A549 (cell line): ENCODE data around the gene PRIMA1.

Experiments
- CEBPB ChIP-seq, 2 experiments: fragments of >200 bp in 1 of 2; sonication (Bioruptor Twin) in 1 of 2; formaldehyde crosslinking in 1 of 2; IDR thresholded peaks; 2 replicates each; pipeline ENCODE4 v1.6.1; 2012 to 2016
- CTCF ChIP-seq: fragments of >200 bp; sonication (Bioruptor Twin); formaldehyde crosslinking; IDR thresholded peaks from 3 replicates; pipeline ENCODE4 v1.5.1; 2016
- EP300 ChIP-seq, 2 experiments: fragments of >200 bp; sonication (Bioruptor Twin); formaldehyde crosslinking; IDR thresholded peaks; 2 replicates in 1 of 2; 3 replicates in 1 of 2; pipeline ENCODE4 v1.6.1; 2016 to 2017
- ESRRA ChIP-seq: fragments of 150-350 bp; IDR thresholded peaks from 2 replicates; pipeline ENCODE4 v1.6.1; 2014; ENCODE audit warnings: mild to moderate bottlenecking, low read length, borderline replicate concordance
- HDAC2 ChIP-seq: fragments of 200-600 bp; sonication (generic); IDR thresholded peaks from 2 replicates; pipeline ENCODE4 v1.6.1; 2016
- MAFK ChIP-seq: fragments of 450-650 bp; IDR thresholded peaks from 2 replicates; pipeline ENCODE4 v1.6.1; 2014; ENCODE audit not compliant: partially characterized antibody
- NR3C1 ChIP-seq: fragments of >200 bp; sonication (Bioruptor Twin); formaldehyde crosslinking; IDR thresholded peaks from 3 replicates; pipeline ENCODE4 v1.6.1; 2017
- POLR2A ChIP-seq: IDR thresholded peaks from 2 replicates; pipeline ENCODE4 v1.6.1; 2012; ENCODE audit warnings: mild to moderate bottlenecking, low read length
- RAD21 ChIP-seq, 2 experiments: fragments of >200 bp in 1 of 2; sonication (Bioruptor Twin) in 1 of 2; formaldehyde crosslinking in 1 of 2; IDR thresholded peaks in 1 of 2; conservative IDR thresholded peaks in 1 of 2; 2 replicates in 1 of 2; 3 replicates in 1 of 2; pipeline ENCODE4 v1.6.1; 2012 to 2018; ENCODE audit warnings: inconsistent platforms in 1 of 2
- TFCP2L1 ChIP-seq: fragments of 250-450 bp; sonication (Bioruptor Pico); IDR thresholded peaks from 2 replicates; pipeline ENCODE4 v1.5.0; 2021; ENCODE audit warnings: mild to moderate bottlenecking
- TF ChIP-seq, protein P1 (sequence below): IDR thresholded peaks from 2 replicates; pipeline ENCODE4 v1.6.1; 2012; ENCODE audit warnings: low read depth, borderline replicate concordance

DNA sequence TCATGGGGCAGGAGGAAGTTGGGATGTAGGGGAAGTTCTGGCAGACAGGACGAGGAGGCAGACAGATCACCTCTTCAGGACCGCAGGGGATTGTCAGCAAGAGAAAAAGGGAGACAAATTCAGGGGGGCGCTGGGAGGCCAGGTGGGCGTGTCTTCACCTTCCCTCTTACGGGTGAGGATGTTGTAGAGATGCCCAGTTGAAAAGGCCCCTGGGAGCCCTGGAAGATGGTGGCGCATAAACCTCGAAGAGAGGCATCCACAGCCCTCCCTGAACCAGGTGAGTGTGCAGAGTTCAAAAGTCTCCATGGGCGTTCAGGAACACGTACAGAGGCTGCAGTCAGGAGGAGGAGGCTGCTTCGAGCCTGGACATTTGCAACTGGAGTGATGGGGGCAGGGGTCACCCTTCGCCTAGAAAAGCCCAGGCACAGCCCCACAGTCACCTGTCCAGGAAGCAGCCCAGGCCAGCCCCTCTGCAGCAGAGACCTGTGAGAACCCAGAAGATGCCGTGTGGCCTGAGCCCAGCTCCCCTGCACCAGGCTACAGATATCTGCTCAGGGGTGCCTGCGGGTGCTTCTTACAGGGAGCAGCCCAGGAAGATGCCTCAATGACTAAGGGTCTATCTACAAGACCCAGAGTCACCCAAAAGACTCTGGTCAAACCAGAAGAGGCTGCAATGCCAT, 74.4 kb downstream of the PRIMA1 start:
- TF ChIP-seq MAFK (no peak), HDAC2 (no peak), CTCF (no peak), EP300 (IDR thresholded peaks at IDR 0.05) (no peak), NR3C1 (no peak), RAD21 (conservative IDR thresholded peaks at IDR 0.05 in 1 of 2, IDR thresholded peaks at IDR 0.05 in 1 of 2) (no peak), ESRRA (no peak), POLR2A (no peak), CEBPB (IDR thresholded peaks at IDR 0.05) (no peak), TFCP2L1 (CRISPR knock-in tag) (no peak)
- TF ChIP-seq, protein P1, sequence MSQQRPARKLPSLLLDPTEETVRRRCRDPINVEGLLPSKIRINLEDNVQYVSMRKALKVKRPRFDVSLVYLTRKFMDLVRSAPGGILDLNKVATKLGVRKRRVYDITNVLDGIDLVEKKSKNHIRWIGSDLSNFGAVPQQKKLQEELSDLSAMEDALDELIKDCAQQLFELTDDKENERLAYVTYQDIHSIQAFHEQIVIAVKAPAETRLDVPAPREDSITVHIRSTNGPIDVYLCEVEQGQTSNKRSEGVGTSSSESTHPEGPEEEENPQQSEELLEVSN: no peak
